ENCODE data around the gene MRAP.

Gene MRAP

GRCh38 chr21:32329331-32329730 lies 30.7 kb downstream of the MRAP start:
- Mint-ChIP-seq H3K4me3 (no peak overlapping the region), H3K36me3 (peaks cover 46% of the 10 kb centered on the region), H3K4me1 (no peaks in the 10 kb centered on the region), H3K27me3 (no peaks in the 10 kb centered on the region), H3K9me3 (no peaks in the 10 kb centered on the region), H3K27ac (no peak overlapping the region)

- peaks cover 41% of the 10 kb centered on the region for H3K36me3 Mint-ChIP-seq
- H3K4me3 Mint-ChIP-seq: no peak overlapping the region
- H3K4me1 Mint-ChIP-seq: no peaks in the 10 kb centered on the region
- no peaks in the 10 kb centered on the region for H3K9me3 Mint-ChIP-seq
- H3K27me3 Mint-ChIP-seq: no peaks in the 10 kb centered on the region
- no peak overlapping the region for H3K27ac Mint-ChIP-seq
Observed at GRCh38 chr21:32329776-32330175, 31.1 kb downstream of the MRAP start.

GRCh38 chr21:32330784-32331311 lies 32.2 kb downstream of the MRAP start:
- Mint-ChIP-seq H3K27me3 (no peaks in the 10 kb centered on the region), H3K27ac (no peak overlapping the region), H3K4me1 (no peaks in the 10 kb centered on the region), H3K36me3 (peaks cover 44% of the 10 kb centered on the region), H3K9me3 (no peaks in the 10 kb centered on the region), H3K4me3 (no peak overlapping the region)

- Mint-ChIP-seq H3K36me3 (peaks cover 42% of the 10 kb centered on the region), H3K4me3 (no peak overlapping the region), H3K27me3 (no peaks in the 10 kb centered on the region), H3K9me3 (no peaks in the 10 kb centered on the region), H3K4me1 (no peaks in the 10 kb centered on the region), H3K27ac (no peak overlapping the region)
Observed at GRCh38 chr21:32331444-32332305, 33.0 kb downstream of the MRAP start.

- Mint-ChIP-seq H3K9me3 (no peaks in the 10 kb centered on the region), H3K27ac (no peak overlapping the region), H3K4me3 (no peak overlapping the region), H3K4me1 (no peaks in the 10 kb centered on the region), H3K36me3 (peaks cover 38% of the 10 kb centered on the region), H3K27me3 (no peaks in the 10 kb centered on the region)
Observed at GRCh38 chr21:32332463-32332951, 33.9 kb downstream of the MRAP start.

GRCh38 chr21:32333953-32334673 lies 35.5 kb downstream of the MRAP start:
- Mint-ChIP-seq H3K27me3 (no peaks in the 10 kb centered on the region), H3K9me3 (no peaks in the 10 kb centered on the region), H3K27ac (no peak overlapping the region), H3K4me1 (no peaks in the 10 kb centered on the region), H3K4me3 (no peak overlapping the region), H3K36me3 (peaks cover 36% of the 10 kb centered on the region)

- Mint-ChIP-seq H3K27me3 (no peaks in the 10 kb centered on the region), H3K36me3 (peaks cover 36% of the 10 kb centered on the region), H3K4me1 (no peaks in the 10 kb centered on the region), H3K4me3 (no peak overlapping the region), H3K9me3 (no peaks in the 10 kb centered on the region), H3K27ac (no peak overlapping the region)
Observed at GRCh38 chr21:32334980-32335531, 36.4 kb downstream of the MRAP start.

GRCh38 chr21:32335601-32336575 lies 37.2 kb downstream of the MRAP start:
- Mint-ChIP-seq H3K36me3 (peaks cover 37% of the 10 kb centered on the region), H3K27ac (no peak overlapping the region)

GRCh38 chr21:32336711-32337110 lies 38.1 kb downstream of the MRAP start:
- Mint-ChIP-seq H3K27ac (peak overlapping the region; percentile 19), H3K36me3 (peaks cover 36% of the 10 kb centered on the region), H3K4me1 (no peaks in the 10 kb centered on the region), H3K4me3 (no peak overlapping the region), H3K27me3 (no peaks in the 10 kb centered on the region), H3K9me3 (no peaks in the 10 kb centered on the region)

More at GRCh38 chr21:32335601-32336575, 37.2 kb downstream of the MRAP start:
- H3K27me3 Mint-ChIP-seq: no peaks in the 10 kb centered on the region
- no peaks in the 10 kb centered on the region for H3K9me3 Mint-ChIP-seq
- H3K4me1 Mint-ChIP-seq: no peaks in the 10 kb centered on the region
- H3K4me3 Mint-ChIP-seq: no peak overlapping the region

GRCh38 chr21:32337206-32337605 lies 38.6 kb downstream of the MRAP start:
- H3K27me3 Mint-ChIP-seq: no peaks in the 10 kb centered on the region
- H3K36me3 Mint-ChIP-seq: peaks cover 36% of the 10 kb centered on the region
- H3K4me3 Mint-ChIP-seq: no peak overlapping the region
- no peaks in the 10 kb centered on the region for H3K4me1 Mint-ChIP-seq
- no peaks in the 10 kb centered on the region for H3K9me3 Mint-ChIP-seq
- H3K27ac Mint-ChIP-seq: peak overlapping the region; percentile 19

GRCh38 chr21:32338209-32338921 lies 39.7 kb downstream of the MRAP start:
- Mint-ChIP-seq H3K27ac (no peak overlapping the region), H3K36me3 (peaks cover 33% of the 10 kb centered on the region), H3K9me3 (no peaks in the 10 kb centered on the region), H3K4me1 (no peaks in the 10 kb centered on the region), H3K27me3 (no peaks in the 10 kb centered on the region), H3K4me3 (no peak overlapping the region)

- Mint-ChIP-seq H3K27ac (no peak overlapping the region), H3K36me3 (peaks cover 40% of the 10 kb centered on the region), H3K27me3 (no peaks in the 10 kb centered on the region), H3K9me3 (no peaks in the 10 kb centered on the region), H3K4me3 (no peak overlapping the region), H3K4me1 (no peaks in the 10 kb centered on the region)
Observed at GRCh38 chr21:32340863-32341848, 42.5 kb downstream of the MRAP start.

- Mint-ChIP-seq H3K4me3 (no peak overlapping the region), H3K9me3 (no peaks in the 10 kb centered on the region), H3K4me1 (no peaks in the 10 kb centered on the region), H3K27ac (no peak overlapping the region), H3K27me3 (no peaks in the 10 kb centered on the region), H3K36me3 (peaks cover 38% of the 10 kb centered on the region)
Observed at GRCh38 chr21:32346951-32347350, 48.3 kb downstream of the MRAP start.
